Measurements from ENCODE around the gene NCAM1. TPM values are rescaled to one million over a fixed set of nuclear protein-coding genes. Genes with fewer than 3 reads are reported as not detected.

The NCAM1 gene
- total RNA-seq, 1 experiment from 2014 or later: 0.22 TPM

GRCh38 chr11:113286509-113287497 lies 325.6 kb downstream of the NCAM1 start:
- H3K4me3 ChIP-seq (replicated peaks in 1 of 2; ENCODE audit: low read depth in 1 of 2, low read length in 2 of 2): no peak overlapping the region
- intact Hi-C loops (cut with micrococcal nuclease): loop anchor here (5.0 to 10.0 kb wide), 2 partner anchors 490 to 1722 kb away; no protein-coding TSS in a partner anchor
- H2AFZ ChIP-seq (ENCODE audit: low read depth, low read length, poor library complexity, severe bottlenecking): no peak overlapping the region
- RAD21 ChIA-PET (ENCODE audit: low non-redundant PET in 1 of 2, low total read pairs in 2 of 2, uncharacterized antibody in 2 of 2, unreplicated experiment in 2 of 2): no interaction called here
- ATAC-seq: no peak
- H3K4me2 ChIP-seq (ENCODE audit: low read length): no peak overlapping the region
- H3K79me2 ChIP-seq (ENCODE audit: insufficient read depth, low read length): no peaks in the 10 kb centered on the region
- no TSS peak for BruUV-seq (replicated peaks)
- CTCF ChIA-PET: no interaction called here
- peaks cover 49% of the 10 kb centered on the region for H3K27me3 ChIP-seq (ENCODE audit: insufficient read depth, low read length)
- no peak for TF ChIP-seq ZFX (IDR thresholded peaks at IDR 0.05)
- TF ChIP-seq ZBTB33 (IDR thresholded peaks at IDR 0.05; ENCODE audit: extremely low read depth, insufficient replicate concordance, low read length): no peak
- TF ChIP-seq ATF3 (IDR thresholded peaks at IDR 0.05): no peak
- no peak for TF ChIP-seq EZH2phosphoT487 (IDR thresholded peaks at IDR 0.05; ENCODE audit: borderline replicate concordance)
- TF ChIP-seq CTCF (IDR thresholded peaks at IDR 0.05 in 2 of 3, conservative IDR thresholded peaks at IDR 0.05 in 1 of 3; ENCODE audit: borderline replicate concordance in 1 of 3, insufficient read depth in 1 of 3, low read depth in 2 of 3, low read length in 2 of 3): no peak
- no peak for TF ChIP-seq SIN3A (IDR thresholded peaks at IDR 0.05; ENCODE audit: low read depth)
- no peak for TF ChIP-seq TCF7L2 (IDR thresholded peaks at IDR 0.05; ENCODE audit: borderline replicate concordance, extremely low read depth, insufficient read depth, insufficient read length)
- TF ChIP-seq POLR2AphosphoS5 (IDR thresholded peaks at IDR 0.05; ENCODE audit: low read depth, low read length): no peak
- no peak for TF ChIP-seq JUND (IDR thresholded peaks at IDR 0.05)
- no peak for TF ChIP-seq RAD21 (IDR thresholded peaks at IDR 0.05; ENCODE audit: low read depth)
- no peak for TF ChIP-seq YY1 (IDR thresholded peaks at IDR 0.05; ENCODE audit: extremely low read depth, insufficient replicate concordance, low read depth, low read length)
- POLR2A ChIA-PET: no interaction called here
- no peak for DNase-seq (ENCODE audit: low read depth, low spot score)
- no peaks in the 10 kb centered on the region for H3K9me3 ChIP-seq (ENCODE audit: control insufficient read depth in 1 of 2, insufficient read depth in 1 of 2, low read depth in 1 of 2, low read length in 2 of 2)
- no peak overlapping the region for H3K27ac ChIP-seq (ENCODE audit: low read depth, low read length)
- H4K20me1 ChIP-seq (ENCODE audit: insufficient read depth): no peaks in the 10 kb centered on the region
- no peaks in the 10 kb centered on the region for H3K36me3 ChIP-seq (ENCODE audit: control insufficient read depth in 1 of 2, insufficient read depth in 2 of 2, low read length in 2 of 2)
- H3K9ac ChIP-seq (ENCODE audit: low read length): no peak overlapping the region
- H3K4me1 ChIP-seq (ENCODE audit: control insufficient read depth in 1 of 2, insufficient read depth in 2 of 2, low read length in 2 of 2): no peaks in the 10 kb centered on the region
- H3K9me2 ChIP-seq (ENCODE audit: insufficient read depth): no peaks in the 10 kb centered on the region
